AG09309 (cell line): ENCODE results near the gene SF3B2.
"Not testable (repeated sequence)": the region's sequence is repeated elsewhere in the genome, so short reads cannot be mapped to it uniquely, and the experiment has no call there.

ENCODE experiments used
- DNase-seq: peaks from one replicate; pipeline ENCODE4 v3.0.0-alpha.2; 2010; ENCODE audit warnings: low read depth
- H3K4me3 ChIP-seq: 2 replicates; pipeline ENCODE4 v1.5.1; 2011; ENCODE audit warnings: mild to moderate bottlenecking, low read depth, low read length, moderate library complexity; ENCODE audit not compliant: control insufficient read depth
- TF ChIP-seq, protein P1 (sequence below): IDR thresholded peaks from 2 replicates; pipeline ENCODE4 v1.5.1; 2011; ENCODE audit warnings: mild to moderate bottlenecking, low read depth, low read length, inconsistent platforms; ENCODE audit not compliant: insufficient read depth, control insufficient read depth; ENCODE audit errors: missing control alignments

The SF3B2 gene

DNA sequence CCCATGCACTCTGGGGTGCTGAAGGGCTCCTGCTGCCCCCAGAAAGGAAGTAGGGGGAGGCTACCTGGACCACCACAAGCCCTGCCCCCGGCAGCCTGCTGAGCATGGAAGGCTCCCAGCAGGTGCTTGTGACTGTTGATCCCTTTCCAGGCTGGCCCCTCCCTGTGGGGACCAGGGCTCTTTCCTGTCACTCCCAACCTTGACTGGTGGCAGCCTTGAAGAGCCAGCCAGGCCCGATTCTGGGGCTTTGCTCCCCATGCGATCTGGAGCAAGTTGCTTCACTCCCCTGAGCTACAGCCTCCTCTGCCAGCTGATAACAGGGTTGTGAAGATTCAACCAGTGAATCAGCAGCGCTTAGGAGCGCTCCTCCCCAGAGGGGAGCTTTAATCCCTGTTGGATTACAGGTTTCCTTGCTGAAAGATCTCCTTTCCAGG lies 44.9 kb upstream of the SF3B2 start:
- no peak overlapping the region for H3K4me3 ChIP-seq
- DNase-seq, result no peak
- TF ChIP-seq, protein P1, sequence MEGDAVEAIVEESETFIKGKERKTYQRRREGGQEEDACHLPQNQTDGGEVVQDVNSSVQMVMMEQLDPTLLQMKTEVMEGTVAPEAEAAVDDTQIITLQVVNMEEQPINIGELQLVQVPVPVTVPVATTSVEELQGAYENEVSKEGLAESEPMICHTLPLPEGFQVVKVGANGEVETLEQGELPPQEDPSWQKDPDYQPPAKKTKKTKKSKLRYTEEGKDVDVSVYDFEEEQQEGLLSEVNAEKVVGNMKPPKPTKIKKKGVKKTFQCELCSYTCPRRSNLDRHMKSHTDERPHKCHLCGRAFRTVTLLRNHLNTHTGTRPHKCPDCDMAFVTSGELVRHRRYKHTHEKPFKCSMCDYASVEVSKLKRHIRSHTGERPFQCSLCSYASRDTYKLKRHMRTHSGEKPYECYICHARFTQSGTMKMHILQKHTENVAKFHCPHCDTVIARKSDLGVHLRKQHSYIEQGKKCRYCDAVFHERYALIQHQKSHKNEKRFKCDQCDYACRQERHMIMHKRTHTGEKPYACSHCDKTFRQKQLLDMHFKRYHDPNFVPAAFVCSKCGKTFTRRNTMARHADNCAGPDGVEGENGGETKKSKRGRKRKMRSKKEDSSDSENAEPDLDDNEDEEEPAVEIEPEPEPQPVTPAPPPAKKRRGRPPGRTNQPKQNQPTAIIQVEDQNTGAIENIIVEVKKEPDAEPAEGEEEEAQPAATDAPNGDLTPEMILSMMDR, result no peak

DNA sequence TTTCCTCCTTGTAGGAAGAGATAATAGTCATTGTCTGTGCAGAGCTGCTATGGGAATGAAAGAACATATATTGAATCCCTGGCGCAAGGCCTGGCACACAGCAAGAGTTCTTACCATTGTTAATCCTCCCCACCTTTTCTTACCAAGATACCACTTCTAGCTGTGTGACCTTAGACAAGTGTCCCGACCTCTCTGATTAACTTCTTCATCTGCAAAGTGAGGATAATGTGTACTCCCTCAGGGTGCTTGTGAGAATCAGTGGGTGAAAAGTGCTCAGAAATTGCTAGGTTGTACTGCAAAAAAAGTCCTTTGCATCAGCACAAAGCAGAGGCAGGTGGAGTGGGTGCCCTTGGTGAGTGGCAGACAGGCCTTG lies 44.1 kb upstream of the SF3B2 start:
- no peak overlapping the region for H3K4me3 ChIP-seq
- no peak for DNase-seq
- TF ChIP-seq, protein P1, result no peak

DNA sequence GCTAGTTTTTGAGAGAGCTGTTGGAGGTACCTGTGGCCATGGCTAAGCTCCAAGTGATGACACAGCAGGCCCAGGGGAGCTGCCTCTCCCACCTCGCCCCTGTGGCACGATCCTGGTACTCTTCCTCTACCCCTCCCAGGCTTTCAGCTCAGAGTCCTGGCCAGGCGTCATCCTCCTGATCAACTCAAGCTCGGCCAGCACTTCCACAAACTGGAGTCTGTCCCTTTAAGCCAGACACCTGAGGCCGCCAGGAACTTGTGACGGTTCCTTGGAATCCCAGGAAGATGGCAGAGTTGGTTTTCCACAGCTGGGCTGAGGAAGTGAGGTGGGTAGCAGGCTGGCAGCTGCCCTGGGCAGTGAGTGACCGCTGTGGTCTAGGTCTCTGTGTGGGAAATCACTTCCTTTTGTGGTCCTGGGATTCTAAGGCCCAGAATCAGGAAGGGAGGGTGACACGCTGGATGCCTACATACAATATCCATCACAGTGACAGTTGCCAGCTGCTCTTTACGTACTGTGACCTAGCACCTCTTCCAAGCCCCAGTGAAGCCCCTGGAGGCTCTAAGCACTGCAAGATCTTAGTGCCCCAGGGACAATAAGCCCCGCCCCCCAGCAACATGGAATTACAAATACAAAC lies 43.6 kb upstream of the SF3B2 start:
- H3K4me3 ChIP-seq, result no peak overlapping the region
- no peak for DNase-seq
- TF ChIP-seq, protein P1, result no peak

DNA sequence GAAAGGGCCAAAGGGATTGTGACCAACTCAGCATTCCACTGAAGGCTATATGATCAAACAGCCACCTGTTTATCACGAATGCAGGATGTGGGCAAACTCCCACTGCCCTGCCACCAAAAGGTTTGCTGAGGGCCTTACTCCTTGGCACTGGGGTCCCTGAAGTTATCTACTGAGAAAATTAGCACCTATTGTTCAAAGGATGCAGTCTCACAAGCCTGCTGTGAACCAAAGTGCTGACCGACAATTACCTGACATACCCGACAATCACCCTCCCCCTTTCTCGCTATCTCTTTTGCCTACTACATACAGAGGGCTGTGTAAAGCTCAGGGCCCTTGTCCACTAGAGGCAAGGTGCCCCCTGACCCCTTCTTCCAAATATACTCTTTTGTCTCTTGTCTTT lies 42.1 kb upstream of the SF3B2 start:
- not testable (repeated sequence) for DNase-seq

DNA sequence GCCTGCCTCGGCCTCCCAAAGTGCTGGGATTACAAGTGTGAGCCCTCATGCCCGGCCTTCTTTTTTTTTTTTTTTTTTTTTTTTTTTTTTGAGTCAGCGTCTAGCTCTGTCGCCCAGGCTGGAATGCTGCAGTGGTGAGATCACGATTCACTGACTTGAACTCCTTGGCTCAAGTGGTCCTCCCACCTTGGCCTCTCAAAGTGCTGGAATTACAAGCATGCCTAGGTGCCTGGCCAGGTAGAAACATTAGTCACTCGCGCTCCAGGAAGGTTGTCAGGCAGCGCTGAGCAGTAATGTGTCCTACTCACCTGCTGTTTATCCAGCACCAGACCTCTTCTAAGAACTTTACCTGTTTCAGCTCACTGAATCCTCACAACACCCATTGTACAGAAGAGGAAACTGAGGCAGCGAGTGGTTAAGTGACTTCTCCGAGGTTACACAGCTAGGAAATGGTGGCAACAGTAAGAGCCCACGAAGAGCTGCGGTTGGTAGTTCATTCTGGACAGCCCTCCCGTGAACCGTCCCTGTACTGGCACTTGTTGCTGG lies 40.9 kb upstream of the SF3B2 start:
- no peak overlapping the region for H3K4me3 ChIP-seq
- DNase-seq, result no peak
- TF ChIP-seq, protein P1, result no peak

More for the DNA sequence above, 42.1 kb upstream of the SF3B2 start:
- H3K4me3 ChIP-seq, result not testable (repeated sequence)

DNA sequence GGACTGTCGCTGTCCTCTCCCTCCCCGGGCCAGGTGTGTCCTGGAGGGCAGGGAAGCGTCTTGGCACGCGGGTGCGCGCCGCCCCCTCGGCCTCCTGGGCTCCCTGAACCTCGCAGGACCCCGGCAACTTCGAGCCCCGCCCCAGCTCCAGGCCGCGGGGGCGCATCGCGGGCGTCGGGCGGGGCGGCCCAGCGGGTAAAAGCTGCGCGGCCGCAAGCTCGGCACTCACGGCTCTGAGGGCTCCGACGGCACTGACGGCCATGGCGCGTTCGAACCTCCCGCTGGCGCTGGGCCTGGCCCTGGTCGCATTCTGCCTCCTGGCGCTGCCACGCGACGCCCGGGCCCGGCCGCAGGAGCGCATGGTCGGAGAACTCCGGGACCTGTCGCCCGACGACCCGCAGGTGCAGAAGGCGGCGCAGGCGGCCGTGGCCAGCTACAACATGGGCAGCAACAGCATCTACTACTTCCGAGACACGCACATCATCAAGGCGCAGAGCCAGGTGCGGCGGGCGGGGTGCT lies 40.3 kb upstream of the SF3B2 start, which contains the start of gene CST6:
TSS of gene CST6 (plus strand) at position 224 of the 519 bp plus-strand sequence. CDS start at position 261, 37 bp downstream.
- no peak within 1 kb of the TSS for H3K4me3 ChIP-seq
- no peak for DNase-seq

DNA sequence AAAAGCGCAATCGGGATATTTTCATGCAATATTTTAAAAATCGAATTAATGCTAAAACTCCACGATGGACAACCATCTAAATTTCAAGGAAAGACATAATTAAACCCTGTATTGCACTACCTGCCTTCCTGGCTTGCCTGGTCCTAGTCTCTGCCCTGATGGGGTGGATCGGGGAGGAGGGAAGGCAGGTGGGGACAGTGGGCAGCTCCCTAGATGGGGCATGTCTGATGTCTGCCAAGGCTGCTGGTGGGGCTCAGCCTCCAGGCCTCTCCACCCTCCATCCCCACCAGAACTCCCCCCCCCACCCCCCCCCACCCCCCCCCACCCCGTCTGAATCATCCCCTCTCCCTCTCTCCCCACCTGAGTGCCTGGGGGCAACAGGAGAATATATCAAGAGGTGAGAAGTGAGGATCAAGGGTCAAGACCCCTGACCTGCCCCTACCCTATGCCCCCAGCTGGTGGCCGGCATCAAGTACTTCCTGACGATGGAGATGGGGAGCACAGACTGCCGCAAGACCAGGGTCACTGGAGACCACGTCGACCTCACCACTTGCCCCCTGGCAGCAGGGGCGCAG lies 39.7 kb upstream of the SF3B2 start:
- DNase-seq, result no peak
- no peak overlapping the region for H3K4me3 ChIP-seq
- TF ChIP-seq, protein P1, result no peak

More for the DNA sequence above, 40.3 kb upstream of the SF3B2 start, which contains the start of gene CST6:
- TF ChIP-seq, protein P1, result no peak
